GM12864 (cell line): ENCODE data around the gene SERINC5.

Experiments
- DNase-seq: peaks from one replicate; pipeline ENCODE4 v3.0.0-alpha.2; 2011; ENCODE audit warnings: low read depth
- H3K4me3 ChIP-seq: 2 replicates; pipeline ENCODE4 v1.5.1; 2011; ENCODE audit warnings: mild to moderate bottlenecking, low read depth, low read length, control low read depth
- TF ChIP-seq, protein P1 (sequence below): IDR thresholded peaks from 2 replicates; pipeline ENCODE4 v1.5.1; 2011; ENCODE audit warnings: low read depth, mild to moderate bottlenecking, moderate library complexity, low read length, control low read depth, inconsistent platforms; ENCODE audit errors: missing control alignments

Gene SERINC5

DNA sequence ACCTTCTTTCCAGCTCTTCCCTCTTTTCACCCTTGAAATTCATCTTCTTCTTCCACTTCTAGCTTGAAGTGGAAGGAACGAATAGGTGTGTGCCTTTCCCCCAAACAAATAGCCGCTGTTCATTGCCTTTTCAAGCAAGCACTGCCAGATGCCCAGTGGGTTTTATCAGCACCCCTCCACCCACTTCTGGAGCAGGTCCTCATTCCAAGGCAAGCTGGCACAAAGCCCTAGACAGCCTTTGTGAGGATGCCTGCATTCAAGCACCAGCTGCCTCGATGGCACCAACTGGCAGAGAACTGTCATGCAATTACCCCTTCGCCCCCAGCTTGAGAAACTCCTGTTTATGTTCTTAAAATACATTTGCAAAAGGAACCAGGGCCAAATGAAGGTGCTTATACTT is 36.5 kb downstream of the SERINC5 start:
- H3K4me3 ChIP-seq: no peak overlapping the region
- DNase-seq: no peak
- TF ChIP-seq, protein P1, sequence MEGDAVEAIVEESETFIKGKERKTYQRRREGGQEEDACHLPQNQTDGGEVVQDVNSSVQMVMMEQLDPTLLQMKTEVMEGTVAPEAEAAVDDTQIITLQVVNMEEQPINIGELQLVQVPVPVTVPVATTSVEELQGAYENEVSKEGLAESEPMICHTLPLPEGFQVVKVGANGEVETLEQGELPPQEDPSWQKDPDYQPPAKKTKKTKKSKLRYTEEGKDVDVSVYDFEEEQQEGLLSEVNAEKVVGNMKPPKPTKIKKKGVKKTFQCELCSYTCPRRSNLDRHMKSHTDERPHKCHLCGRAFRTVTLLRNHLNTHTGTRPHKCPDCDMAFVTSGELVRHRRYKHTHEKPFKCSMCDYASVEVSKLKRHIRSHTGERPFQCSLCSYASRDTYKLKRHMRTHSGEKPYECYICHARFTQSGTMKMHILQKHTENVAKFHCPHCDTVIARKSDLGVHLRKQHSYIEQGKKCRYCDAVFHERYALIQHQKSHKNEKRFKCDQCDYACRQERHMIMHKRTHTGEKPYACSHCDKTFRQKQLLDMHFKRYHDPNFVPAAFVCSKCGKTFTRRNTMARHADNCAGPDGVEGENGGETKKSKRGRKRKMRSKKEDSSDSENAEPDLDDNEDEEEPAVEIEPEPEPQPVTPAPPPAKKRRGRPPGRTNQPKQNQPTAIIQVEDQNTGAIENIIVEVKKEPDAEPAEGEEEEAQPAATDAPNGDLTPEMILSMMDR: no peak

DNA sequence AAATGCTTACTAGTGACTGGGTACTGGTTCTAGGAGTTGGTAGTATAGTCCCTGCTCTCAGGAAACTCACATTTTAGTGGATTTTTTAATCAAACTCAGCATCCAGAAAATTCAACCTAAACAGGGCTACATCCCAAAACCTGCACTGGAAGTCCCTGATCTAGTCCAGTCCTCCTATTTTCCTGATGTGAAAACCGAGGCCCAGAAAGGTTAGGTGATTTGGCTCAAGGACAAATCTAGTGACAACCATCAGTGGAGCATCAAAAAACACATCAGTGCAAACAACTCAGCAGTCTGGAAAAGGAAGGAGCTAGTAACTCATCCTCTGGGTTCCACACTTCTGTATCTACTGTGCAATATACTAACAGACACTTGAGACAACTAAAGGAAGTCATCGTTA is 38.2 kb downstream of the SERINC5 start:
- TF ChIP-seq, protein P1: no peak
- DNase-seq: no peak
- H3K4me3 ChIP-seq: no peak overlapping the region

DNA sequence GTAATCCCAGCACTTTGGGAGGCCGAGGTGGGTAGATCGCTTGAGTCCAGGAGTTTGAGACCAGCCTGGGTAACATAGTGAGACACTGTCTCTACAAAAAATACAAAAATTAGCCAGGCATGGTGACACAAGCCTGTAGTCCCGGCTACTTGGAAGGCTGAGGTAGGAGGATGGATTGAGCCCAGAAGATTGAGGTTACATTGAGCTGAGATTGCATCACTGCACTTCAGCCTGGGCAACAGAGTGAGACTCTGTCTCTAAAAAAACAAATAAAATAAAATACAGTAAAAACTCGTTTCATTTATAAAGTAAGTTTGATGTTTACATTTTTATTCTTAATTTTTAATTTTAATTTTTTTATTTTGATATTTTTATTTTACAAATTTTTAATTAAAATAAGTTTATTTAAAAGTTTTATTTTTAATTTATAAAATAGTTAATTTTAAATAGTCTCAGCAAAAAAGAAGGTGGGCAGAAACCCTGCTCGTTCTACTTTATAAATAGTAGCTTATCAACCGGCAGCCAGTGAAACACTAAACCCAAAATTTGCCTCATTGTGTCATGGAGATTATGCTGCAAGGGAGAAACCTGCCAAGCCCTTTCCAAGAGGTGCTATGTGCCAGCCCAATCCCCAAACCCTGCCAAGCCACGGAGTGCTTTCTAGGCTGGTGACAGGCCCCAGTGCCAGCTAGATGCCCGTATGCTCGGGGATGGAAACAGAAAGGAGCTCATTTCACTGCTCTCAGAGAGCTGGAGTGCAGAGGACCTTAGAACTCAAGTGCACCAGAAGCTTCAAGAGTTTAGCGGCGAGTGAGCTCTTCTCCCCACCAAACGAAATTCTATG is 38.9 kb downstream of the SERINC5 start:
- no peak for DNase-seq
- H3K4me3 ChIP-seq: no peak overlapping the region
- TF ChIP-seq, protein P1: no peak

DNA sequence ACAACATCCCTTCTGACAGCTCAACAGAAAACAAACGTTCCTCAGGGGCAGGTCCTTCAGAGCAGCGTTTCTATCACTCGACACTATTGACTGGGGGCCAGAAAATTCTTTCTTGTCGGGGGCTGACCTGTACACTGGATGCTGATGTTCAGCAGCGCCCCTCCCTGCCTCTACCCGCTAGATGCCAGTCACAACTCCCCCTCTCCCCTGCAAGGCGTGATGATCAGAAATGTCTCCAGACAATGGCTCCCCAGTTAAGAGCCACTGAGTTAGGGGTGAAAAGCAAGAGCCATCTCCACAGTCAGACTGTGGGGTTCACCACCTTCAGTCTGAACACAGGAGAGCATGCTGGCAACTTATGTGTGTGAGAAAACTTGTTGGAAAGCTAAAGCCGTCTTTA is 39.8 kb downstream of the SERINC5 start:
- no peak for DNase-seq
- TF ChIP-seq, protein P1: no peak
- H3K4me3 ChIP-seq: no peak overlapping the region

DNA sequence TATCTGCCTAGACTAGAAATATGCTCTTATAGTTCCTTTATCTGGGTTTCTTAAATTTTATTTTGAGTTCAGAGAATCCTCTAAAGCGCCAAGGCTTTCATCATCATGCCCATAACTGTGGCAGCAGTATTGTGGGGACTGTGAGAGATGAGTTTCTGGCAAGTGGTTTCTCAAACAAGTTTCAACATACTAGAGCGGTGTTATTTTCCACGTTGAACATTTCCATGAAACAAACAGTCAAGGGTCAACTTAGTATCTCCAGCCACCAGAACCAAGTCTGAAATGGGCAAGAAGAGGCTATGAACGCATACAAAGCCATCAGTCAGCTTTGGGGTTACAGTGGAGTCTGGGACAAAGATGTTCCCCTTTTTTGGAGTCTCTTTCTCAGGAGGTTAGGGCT is 40.3 kb downstream of the SERINC5 start:
- no peak overlapping the region for H3K4me3 ChIP-seq
- TF ChIP-seq, protein P1: no peak
- DNase-seq: no peak

DNA sequence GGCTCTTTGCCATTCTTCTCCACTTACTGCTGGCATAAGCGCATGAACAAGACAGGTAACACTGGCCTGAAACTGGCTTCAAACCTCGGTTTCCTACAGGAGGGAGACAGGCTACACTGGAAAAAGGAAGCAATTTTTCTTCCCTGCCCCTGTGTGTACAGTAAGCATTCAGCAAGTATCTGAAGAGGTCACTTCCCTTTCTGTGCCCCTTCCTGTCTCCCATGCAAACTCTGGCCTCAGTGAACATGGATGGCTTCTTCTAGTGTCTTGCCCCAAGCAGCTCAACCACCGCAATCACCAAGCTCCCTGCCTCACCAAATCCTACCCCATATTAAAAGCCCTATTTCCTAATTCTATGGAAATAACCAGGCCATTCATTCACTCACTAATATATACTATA is 42.4 kb downstream of the SERINC5 start:
- TF ChIP-seq, protein P1: no peak
- DNase-seq: no peak
- no peak overlapping the region for H3K4me3 ChIP-seq

DNA sequence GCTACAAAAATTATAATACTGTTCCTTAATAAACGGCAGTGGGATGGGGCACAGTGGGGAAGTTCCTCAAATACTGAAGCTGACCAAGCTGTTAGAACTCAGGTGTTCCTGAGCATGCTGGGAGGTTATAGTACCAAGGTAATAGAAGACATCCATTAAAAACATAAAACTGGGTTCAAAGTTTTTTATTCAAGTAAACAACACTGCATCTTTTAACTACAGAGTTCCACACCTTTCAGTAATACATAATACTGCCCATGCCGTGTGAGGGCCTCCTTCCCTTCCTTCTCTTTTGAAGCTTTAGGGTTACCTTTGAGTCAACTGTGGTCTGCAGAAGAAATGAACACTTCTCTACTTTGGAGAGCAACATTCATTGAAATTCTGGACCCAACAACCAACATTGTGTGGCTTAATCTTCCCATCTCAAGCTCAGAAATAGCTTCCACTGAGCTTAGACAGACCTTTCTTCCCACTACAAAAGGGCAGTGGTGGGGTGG is 43.6 kb downstream of the SERINC5 start:
- H3K4me3 ChIP-seq: no peak overlapping the region
- TF ChIP-seq, protein P1: no peak
- no peak for DNase-seq
